ENCODE results near the gene SUMF1. TPM values are rescaled to one million over a fixed set of nuclear protein-coding genes. Genes with fewer than 3 reads are reported as not detected.

The SUMF1 gene
- total RNA-seq, 1 experiment from 2014 or later: 37.1 TPM

DNA sequence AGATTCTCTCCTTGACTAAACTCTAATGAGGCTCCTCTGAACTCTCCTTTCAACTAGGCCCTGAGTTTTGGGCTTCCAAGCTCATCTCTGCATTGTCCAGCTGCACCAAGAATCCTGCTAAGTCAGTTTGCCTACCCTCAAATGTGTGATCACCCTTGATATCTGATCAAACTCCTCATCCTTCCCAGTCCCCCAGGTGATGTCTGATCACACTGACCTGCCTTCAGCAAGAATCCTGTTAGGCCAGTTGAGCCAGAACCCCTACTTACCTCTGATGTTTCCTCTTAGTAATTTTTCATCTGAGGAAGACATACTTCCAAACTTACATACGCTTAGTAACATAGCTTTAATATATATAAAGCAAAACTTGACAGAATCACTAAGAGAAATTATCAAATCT lies 28.8 kb downstream of the SUMF1 start:
- no peaks in the 10 kb centered on the region for H3K36me3 ChIP-seq
- no peak overlapping the region for H3K4me3 ChIP-seq
- H3K9me3 ChIP-seq: no peaks in the 10 kb centered on the region
- DNase-seq: no peak
- no peaks in the 10 kb centered on the region for H3K27me3 ChIP-seq

DNA sequence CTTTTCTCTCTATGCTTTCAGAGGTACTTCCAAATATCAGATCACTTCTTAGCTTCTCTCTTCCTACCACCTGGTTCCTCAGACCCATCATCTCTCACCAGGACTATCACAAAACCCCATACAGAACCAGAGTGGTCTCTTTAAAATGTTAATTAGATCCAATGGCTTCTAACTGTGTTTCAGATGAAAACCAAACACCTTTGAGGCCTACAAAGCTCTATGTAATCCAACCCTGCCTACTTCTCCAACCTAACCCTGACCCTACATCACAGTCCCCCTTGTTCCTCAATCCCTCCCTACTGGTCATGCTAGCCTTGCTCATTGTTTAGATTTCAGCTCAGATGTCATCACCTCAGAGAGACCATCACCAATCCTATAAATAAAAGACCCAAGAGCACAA lies 34.8 kb downstream of the SUMF1 start:
- no peaks in the 10 kb centered on the region for H3K27me3 ChIP-seq

GRCh38 chr3:4429648-4430350 lies 37.3 kb downstream of the SUMF1 start:
- DNase-seq: no peak
- H3K36me3 ChIP-seq: no peaks in the 10 kb centered on the region
- H3K9me3 ChIP-seq: no peaks in the 10 kb centered on the region
- no peaks in the 10 kb centered on the region for H3K27me3 ChIP-seq
- no peak overlapping the region for H3K4me3 ChIP-seq

More for the DNA sequence above, 34.8 kb downstream of the SUMF1 start:
- no peak overlapping the region for H3K4me3 ChIP-seq
- DNase-seq: no peak
- no peaks in the 10 kb centered on the region for H3K36me3 ChIP-seq
- H3K9me3 ChIP-seq: no peaks in the 10 kb centered on the region

DNA sequence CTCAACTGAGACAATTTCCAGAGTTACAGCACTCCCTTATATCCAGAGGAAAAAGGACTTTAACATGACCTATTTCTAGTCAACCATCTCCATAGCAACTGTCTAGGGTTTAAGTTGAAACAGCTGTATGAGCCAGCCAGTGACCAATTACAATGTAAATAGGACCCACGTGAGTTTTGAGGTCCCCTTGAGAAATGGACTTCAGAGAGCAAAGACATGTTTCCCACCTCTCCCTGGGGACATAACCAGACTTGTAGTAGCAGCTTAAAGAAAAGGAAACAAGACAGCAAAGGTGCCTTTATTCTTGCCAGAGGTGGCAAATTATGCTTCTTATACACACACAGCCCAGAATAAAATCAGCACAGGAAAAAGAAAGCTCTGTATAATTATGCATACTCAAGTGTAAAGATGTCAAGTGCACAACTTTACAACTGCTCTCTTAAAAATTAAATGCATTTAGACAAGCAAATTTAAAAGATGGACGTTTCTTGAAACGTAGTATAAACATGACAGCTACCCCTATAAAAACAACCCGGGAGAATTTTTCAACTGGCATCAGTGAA lies 40.2 kb downstream of the SUMF1 start:
- Histone ChIP-seq H3K36me3 (no peaks in the 10 kb centered on the region), H3K27me3 (no peaks in the 10 kb centered on the region), H3K4me3 (no peak overlapping the region), H3K9me3 (no peaks in the 10 kb centered on the region)
- DNase-seq: no peak

GRCh38 chr3:4426261-4426781 lies 40.7 kb downstream of the SUMF1 start:
- DNase-seq: no peak

DNA sequence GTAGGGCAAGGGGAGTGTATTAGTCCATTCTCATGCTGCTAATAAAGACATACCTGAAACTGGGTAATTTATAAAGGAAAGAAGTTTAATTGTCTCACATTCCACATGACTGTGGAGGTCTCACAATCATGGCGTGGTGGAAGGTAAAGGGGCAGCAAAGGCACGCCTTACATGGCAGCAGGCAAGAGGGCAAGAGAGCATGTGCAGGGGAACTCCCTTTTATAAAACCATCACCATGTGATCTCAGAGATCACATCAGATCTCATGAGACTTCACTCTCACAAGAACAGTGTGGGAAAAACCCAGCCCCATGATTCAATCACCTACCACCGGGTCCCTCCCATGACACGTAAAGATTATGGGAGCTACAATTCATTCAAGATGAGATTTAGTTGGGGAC lies 41.4 kb downstream of the SUMF1 start:
- DNase-seq: no peak
- H3K9me3 ChIP-seq: no peaks in the 10 kb centered on the region
- no peak overlapping the region for H3K4me3 ChIP-seq
- no peaks in the 10 kb centered on the region for H3K36me3 ChIP-seq
- H3K27me3 ChIP-seq: no peaks in the 10 kb centered on the region

More at GRCh38 chr3:4426261-4426781, 40.7 kb downstream of the SUMF1 start:
- Histone ChIP-seq H3K4me3 (no peak overlapping the region), H3K27me3 (no peaks in the 10 kb centered on the region), H3K9me3 (no peaks in the 10 kb centered on the region), H3K36me3 (no peaks in the 10 kb centered on the region)

DNA sequence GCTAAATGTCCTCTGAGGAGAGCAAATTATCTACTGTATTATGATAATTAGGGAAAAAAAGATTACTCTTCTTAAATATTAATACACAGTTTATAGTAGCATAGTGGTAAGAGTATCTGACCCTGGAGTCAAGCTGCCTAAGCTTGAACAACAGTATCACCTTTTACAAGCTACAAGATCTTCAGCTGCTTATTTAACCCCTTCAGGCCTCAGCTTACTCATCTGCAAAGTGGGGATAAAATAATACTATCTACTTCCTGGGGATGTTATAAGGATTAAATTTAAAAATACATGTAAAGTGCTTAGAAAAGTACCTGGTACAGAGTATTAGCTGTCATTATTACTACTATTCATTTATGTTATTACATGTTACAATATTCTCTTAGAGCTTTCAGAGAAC lies 42.0 kb downstream of the SUMF1 start:
- no peak overlapping the region for H3K4me3 ChIP-seq
- no peaks in the 10 kb centered on the region for H3K9me3 ChIP-seq
- no peak for DNase-seq
- H3K36me3 ChIP-seq: no peaks in the 10 kb centered on the region
- no peaks in the 10 kb centered on the region for H3K27me3 ChIP-seq

DNA sequence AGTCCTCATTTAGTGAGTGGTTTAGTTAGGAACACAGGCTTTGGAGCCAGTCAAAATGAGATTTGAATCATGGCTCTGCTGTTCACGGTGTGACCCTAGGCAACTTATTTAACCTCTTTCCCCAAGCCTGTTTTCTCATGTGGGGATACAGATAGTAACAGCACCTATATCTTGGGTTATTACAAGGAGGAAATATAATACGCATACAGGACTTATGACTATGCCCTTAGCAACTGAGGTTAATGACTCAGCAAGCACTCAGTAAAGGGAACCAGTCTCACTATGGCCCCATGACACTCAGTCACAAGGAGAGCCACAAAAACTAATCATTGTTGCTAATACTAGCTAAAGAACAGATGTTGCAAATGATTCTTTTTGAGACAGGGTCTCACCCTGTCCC lies 45.9 kb downstream of the SUMF1 start:
- Histone ChIP-seq H3K36me3 (no peaks in the 10 kb centered on the region), H3K27me3 (no peaks in the 10 kb centered on the region), H3K4me3 (no peak overlapping the region), H3K9me3 (no peaks in the 10 kb centered on the region)
- peak; percentile 16 for DNase-seq

DNA sequence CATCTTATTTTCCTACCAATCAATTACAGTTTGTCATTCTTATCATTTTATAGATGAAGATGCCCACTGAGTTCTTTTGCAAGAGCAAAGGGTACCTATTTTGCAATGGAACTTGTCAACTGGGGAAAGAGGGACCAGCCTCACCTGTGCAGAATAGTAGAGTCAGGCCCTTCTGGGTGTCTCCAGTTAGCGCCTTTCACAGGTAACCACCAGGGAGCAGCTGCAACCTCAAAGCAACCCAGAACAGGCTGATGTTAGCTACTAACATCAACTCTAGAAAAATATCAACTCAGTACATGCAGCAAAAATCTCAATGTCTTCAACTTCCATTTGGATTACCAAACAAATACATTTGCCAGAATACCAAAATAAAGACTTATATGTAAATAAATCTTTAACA lies 47.1 kb downstream of the SUMF1 start:
- Histone ChIP-seq H3K27me3 (no peaks in the 10 kb centered on the region), H3K36me3 (no peaks in the 10 kb centered on the region), H3K9me3 (no peaks in the 10 kb centered on the region), H3K4me3 (no peak overlapping the region)
- DNase-seq: no peak

DNA sequence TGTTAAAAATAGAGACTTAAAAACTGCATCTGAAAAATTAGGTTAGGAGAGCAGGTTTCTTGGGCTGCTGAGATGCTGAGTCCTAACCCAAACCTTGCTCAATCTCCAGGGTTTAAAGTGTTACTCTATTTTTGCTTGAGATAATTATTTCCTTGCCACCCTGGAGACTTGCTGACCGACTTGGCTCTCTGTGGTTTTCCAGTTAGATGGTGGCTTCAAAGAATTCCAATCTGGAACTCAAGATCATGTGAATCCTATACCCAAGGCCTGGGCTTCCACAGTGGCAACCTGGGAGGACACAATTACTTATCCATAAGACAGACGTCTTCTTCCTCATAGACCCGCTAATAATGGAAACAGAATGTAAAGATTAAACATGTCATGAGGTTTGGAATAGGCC lies 47.7 kb downstream of the SUMF1 start:
- Histone ChIP-seq H3K36me3 (no peaks in the 10 kb centered on the region), H3K9me3 (no peaks in the 10 kb centered on the region), H3K4me3 (no peak overlapping the region), H3K27me3 (no peaks in the 10 kb centered on the region)
- DNase-seq: no peak

DNA sequence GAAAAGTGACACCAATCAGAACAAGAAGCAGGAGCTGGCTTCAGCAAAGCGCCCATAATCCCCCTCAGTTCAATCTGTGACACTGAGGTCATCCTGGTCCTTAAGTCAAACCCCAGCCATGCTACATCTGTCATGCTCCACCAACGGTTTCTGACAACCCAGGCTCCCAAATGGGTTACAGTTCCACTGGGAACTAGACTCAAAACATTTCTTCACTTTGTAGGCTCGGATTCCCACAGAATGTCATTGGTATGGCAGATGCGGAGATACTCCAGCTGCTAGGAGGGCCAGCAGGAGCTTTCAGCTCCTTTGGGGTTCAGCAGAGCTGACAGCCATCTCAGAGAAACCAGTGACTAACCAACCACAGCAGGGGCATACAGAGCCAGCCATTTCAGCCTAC lies 48.9 kb downstream of the SUMF1 start:
- Histone ChIP-seq H3K4me3 (no peak overlapping the region), H3K27me3 (no peaks in the 10 kb centered on the region), H3K9me3 (no peaks in the 10 kb centered on the region), H3K36me3 (no peaks in the 10 kb centered on the region)
- DNase-seq: no peak

GRCh38 chr3:4417449-4417848 lies 49.6 kb downstream of the SUMF1 start:
- no peaks in the 10 kb centered on the region for H3K27me3 ChIP-seq
- DNase-seq: peak; percentile 4
- H3K9me3 ChIP-seq: no peaks in the 10 kb centered on the region
- H3K4me3 ChIP-seq: no peak overlapping the region
- no peaks in the 10 kb centered on the region for H3K36me3 ChIP-seq

GRCh38 chr3:4416961-4417360 lies 50.1 kb downstream of the SUMF1 start:
- peak; percentile 95 for DNase-seq
- no peaks in the 10 kb centered on the region for H3K9me3 ChIP-seq
- H3K36me3 ChIP-seq: no peaks in the 10 kb centered on the region
- H3K4me3 ChIP-seq: no peak overlapping the region
- H3K27me3 ChIP-seq: no peaks in the 10 kb centered on the region

DNA sequence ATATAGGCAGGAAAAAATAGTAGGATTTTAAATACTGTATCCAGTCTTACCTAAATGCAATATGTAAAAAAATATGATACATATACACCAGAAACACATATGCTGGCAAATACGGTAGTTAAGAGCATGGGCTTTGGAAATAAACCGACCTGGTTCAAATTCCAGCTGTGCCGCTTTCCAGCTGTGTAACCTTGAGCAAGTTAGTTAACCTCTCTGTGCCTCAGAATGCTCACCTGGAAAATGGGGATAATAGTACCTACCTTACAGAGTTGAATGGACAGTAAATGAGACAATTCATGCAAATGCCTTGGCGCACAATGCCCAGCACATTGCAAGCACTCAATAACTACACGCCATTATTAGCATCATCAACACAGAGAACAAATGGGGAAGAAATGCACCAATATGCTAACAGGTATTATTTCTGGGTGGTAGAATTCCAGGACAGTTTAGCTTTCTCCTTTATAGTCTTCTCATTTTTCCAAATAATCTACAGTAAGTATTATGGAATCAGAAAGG lies 50.6 kb downstream of the SUMF1 start:
- Histone ChIP-seq H3K27me3 (no peaks in the 10 kb centered on the region), H3K9me3 (no peaks in the 10 kb centered on the region), H3K36me3 (no peaks in the 10 kb centered on the region), H3K4me3 (no peak overlapping the region)
- DNase-seq: peak; percentile 16

DNA sequence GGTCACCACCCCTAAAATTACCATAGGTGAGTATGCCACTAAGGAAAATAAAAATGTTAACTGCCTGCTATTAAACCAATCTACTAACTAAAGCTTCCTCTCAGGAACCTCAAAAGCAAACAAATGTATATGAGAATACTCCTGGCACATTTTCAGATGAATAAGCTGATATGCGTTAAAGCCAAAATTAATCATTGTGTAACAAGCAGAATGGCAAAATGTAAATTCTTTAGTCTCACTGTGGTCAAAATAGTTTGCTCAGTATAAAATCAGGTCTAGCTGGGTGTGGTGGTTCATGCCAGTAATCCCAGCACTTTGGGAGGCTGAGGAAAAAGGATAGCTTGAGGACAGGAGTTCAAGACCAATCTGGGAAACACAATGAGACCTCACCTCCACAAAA lies 53.6 kb downstream of the SUMF1 start:
- peak; percentile 35 for DNase-seq
- H3K9me3 ChIP-seq: no peaks in the 10 kb centered on the region
- no peaks in the 10 kb centered on the region for H3K36me3 ChIP-seq
- no peak overlapping the region for H3K4me3 ChIP-seq
- H3K27me3 ChIP-seq: no peaks in the 10 kb centered on the region

DNA sequence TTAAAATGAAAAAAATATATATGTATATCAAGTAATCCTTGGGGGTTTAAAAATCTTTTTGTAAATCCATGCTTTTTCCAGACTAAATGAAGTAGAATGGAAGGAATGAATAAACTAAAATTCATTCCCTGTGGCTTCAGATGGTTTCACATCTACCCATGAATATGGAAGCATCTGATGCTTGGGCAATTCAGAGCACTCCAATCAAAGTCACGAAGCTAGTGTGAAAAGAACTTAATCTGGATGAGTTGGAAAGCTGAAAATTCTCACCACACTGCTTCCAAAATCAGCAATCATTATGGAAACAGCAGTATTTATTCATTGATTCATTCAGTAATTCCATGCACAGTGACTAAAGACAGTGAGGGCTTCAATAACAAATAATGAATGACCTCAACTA lies 55.2 kb downstream of the SUMF1 start:
- DNase-seq: no peak
- Histone ChIP-seq H3K27me3 (no peaks in the 10 kb centered on the region), H3K9me3 (no peaks in the 10 kb centered on the region), H3K36me3 (no peaks in the 10 kb centered on the region), H3K4me3 (no peak overlapping the region)

DNA sequence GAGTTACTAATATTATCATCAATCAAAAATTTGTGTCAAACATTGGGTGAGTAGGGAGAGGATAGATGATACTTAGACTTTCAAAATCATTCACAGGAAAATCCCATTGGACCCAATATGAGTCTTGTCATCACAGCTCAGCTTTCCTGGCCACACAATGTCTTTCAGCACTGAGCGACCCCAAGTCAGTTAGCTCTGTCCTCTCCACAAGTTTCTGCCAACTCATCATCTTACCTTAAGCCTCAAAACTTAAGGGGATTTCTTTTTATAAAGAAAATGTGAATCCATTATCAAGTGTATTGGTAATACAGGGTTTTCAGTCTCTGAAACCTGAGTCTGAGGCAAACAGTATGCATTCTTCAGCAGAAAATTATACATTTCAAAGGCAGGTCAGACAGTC lies 55.8 kb downstream of the SUMF1 start:
- no peak overlapping the region for H3K4me3 ChIP-seq
- H3K36me3 ChIP-seq: no peaks in the 10 kb centered on the region
- H3K27me3 ChIP-seq: no peaks in the 10 kb centered on the region
- no peaks in the 10 kb centered on the region for H3K9me3 ChIP-seq
- DNase-seq: no peak

DNA sequence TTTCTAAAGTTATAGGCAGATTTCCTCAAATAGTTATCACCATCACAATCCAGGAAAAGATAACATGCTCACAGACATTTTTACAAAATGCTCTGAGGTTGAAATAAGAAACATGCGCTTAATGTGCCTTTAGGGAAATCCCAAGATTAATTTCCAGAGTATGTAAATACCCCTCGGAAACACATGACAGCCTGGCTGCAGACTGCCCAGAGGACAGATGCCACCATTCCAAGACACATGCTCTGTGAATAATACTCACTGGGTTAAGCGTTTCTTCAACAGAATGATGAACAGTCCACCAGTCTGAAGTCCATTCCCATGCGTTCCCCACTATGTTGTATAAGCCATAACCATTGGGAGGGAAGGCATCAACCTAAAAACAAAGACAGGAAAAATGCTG lies 56.5 kb downstream of the SUMF1 start:
- no peak for DNase-seq
- H3K9me3 ChIP-seq: no peaks in the 10 kb centered on the region
- H3K4me3 ChIP-seq: no peak overlapping the region
- no peaks in the 10 kb centered on the region for H3K27me3 ChIP-seq
- H3K36me3 ChIP-seq: no peaks in the 10 kb centered on the region

All from MG63 (cell line).